GM13976 (cell line): ENCODE results near the gene PATJ.

Source experiments
- DNase-seq: peaks from one replicate; pipeline ENCODE4 v3.0.0; 2012; ENCODE audit warnings: low spot score
- CTCF ChIP-seq: IDR thresholded peaks from 2 replicates; pipeline ENCODE4 v1.5.1; 2012; ENCODE audit warnings: borderline replicate concordance, mild to moderate bottlenecking; ENCODE audit not compliant: insufficient read depth; ENCODE audit errors: extremely low read depth, missing control alignments, control extremely low read depth
- in situ Hi-C: fragments of 300-500 bp; cut with MboI; formaldehyde crosslinking; loops from one replicate; pipeline ENCODE4 v1.12.0; 2022; ENCODE audit warnings: low sequenced_read_pairs, mixed read lengths, inconsistent platforms; ENCODE audit not compliant: unreplicated experiment

The PATJ gene

GRCh38 chr1:61914823-61915482 is 172.7 kb downstream of the PATJ start:
- TF ChIP-seq CTCF: no peak
- no peak for DNase-seq
- in situ Hi-C loops: no loop called here

- TF ChIP-seq CTCF: no peak
- no peak for DNase-seq
- in situ Hi-C loops: no loop called here
Measured at GRCh38 chr1:61921435-61921834, 179.2 kb downstream of the PATJ start.

- no peak for TF ChIP-seq CTCF
- no peak for DNase-seq
- in situ Hi-C loops: no loop called here
Measured at GRCh38 chr1:61922950-61923480, 180.7 kb downstream of the PATJ start.

GRCh38 chr1:61925591-61926298 is 183.5 kb downstream of the PATJ start:
- no peak for TF ChIP-seq CTCF
- no peak for DNase-seq
- in situ Hi-C loops: no loop called here

- no peak for DNase-seq
- TF ChIP-seq CTCF: no peak
- in situ Hi-C loops: no loop called here
Measured at GRCh38 chr1:61926597-61926996, 184.3 kb downstream of the PATJ start.

- in situ Hi-C loops: no loop called here
- DNase-seq: no peak
- TF ChIP-seq CTCF: no peak
Measured at GRCh38 chr1:61930116-61930645, 187.9 kb downstream of the PATJ start.
